Endothelial cell of umbilical vein (primary cell): ENCODE measurements around the gene ELMO1.

Experiments used
- EZH2 ChIP-seq: IDR thresholded peaks from 2 replicates; pipeline ENCODE4 v1.6.1; 2012; ENCODE audit warnings: borderline replicate concordance, low read depth, mild to moderate bottlenecking, moderate library complexity, low read length, inconsistent platforms; ENCODE audit not compliant: severe bottlenecking
- FOS ChIP-seq: IDR thresholded peaks from 2 replicates; pipeline ENCODE4 v1.6.1; 2011; ENCODE audit warnings: mild to moderate bottlenecking, low read length, moderate library complexity, borderline replicate concordance; ENCODE audit not compliant: insufficient read depth
- GATA2 ChIP-seq: IDR thresholded peaks from 2 replicates; pipeline ENCODE4 v1.7.0; 2011; ENCODE audit warnings: low read depth, mild to moderate bottlenecking, moderate library complexity, mixed read lengths, low read length; ENCODE audit not compliant: insufficient read length, insufficient read depth
- JUN ChIP-seq: IDR thresholded peaks from 2 replicates; pipeline ENCODE4 v1.6.1; 2011; ENCODE audit warnings: borderline replicate concordance, low read depth; ENCODE audit not compliant: insufficient read length, insufficient read depth
- MAX ChIP-seq: IDR thresholded peaks from 2 replicates; pipeline ENCODE4 v1.6.1; 2011; ENCODE audit not compliant: insufficient read depth, insufficient read length
- MYC ChIP-seq: IDR thresholded peaks from one replicate; pipeline ENCODE4 v1.6.1; 2011; ENCODE audit warnings: mild to moderate bottlenecking, low read depth, low read length
- POLR2A ChIP-seq: IDR thresholded peaks from 2 replicates; pipeline ENCODE4 v1.6.1; 2012; ENCODE audit warnings: low read depth, mild to moderate bottlenecking, control low read depth, low read length
- POLR2AphosphoS5 ChIP-seq: IDR thresholded peaks from 2 replicates; pipeline ENCODE4 v1.6.1; 2012; ENCODE audit warnings: low read depth, mild to moderate bottlenecking, control low read depth, low read length, moderate library complexity; ENCODE audit not compliant: insufficient read depth
- TF ChIP-seq, protein P1 (sequence below), 2 donors: IDR thresholded peaks; 1 replicate in 1 of 2; 2 replicates in 1 of 2; pipeline ENCODE4 v1.5.1; 2011; ENCODE audit warnings: low read length in 2 of 2, mild to moderate bottlenecking in 2 of 2, moderate library complexity in 2 of 2, control low read depth in 1 of 2, inconsistent platforms in 1 of 2, low read depth in 1 of 2; ENCODE audit not compliant: insufficient read depth in 1 of 2; ENCODE audit errors: extremely low read depth in 1 of 2

DNA sequence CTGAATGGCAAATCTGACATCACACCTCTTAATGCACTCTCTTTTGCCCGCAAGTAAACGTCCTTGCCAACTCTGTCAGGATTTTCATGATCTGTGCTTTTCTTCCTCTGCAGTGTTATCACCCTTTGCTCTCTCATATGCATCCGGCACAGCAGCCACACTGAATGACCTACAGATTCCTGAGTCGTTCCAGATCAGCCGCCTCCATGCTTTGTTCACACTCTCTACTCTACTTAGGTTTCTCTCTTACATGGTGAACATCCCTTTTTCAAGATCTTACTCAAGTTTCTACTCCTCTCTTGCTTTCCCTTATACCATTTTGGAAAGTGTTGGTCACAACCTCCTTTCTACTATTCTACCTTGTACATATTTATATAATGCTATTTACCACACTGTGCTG is 596.6 kb downstream of the ELMO1 start:
- no peak for TF ChIP-seq MAX
- TF ChIP-seq, protein P1, sequence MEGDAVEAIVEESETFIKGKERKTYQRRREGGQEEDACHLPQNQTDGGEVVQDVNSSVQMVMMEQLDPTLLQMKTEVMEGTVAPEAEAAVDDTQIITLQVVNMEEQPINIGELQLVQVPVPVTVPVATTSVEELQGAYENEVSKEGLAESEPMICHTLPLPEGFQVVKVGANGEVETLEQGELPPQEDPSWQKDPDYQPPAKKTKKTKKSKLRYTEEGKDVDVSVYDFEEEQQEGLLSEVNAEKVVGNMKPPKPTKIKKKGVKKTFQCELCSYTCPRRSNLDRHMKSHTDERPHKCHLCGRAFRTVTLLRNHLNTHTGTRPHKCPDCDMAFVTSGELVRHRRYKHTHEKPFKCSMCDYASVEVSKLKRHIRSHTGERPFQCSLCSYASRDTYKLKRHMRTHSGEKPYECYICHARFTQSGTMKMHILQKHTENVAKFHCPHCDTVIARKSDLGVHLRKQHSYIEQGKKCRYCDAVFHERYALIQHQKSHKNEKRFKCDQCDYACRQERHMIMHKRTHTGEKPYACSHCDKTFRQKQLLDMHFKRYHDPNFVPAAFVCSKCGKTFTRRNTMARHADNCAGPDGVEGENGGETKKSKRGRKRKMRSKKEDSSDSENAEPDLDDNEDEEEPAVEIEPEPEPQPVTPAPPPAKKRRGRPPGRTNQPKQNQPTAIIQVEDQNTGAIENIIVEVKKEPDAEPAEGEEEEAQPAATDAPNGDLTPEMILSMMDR (IDR thresholded peaks at IDR 0.05; ENCODE audit: extremely low read depth in 1 of 2, insufficient read depth in 1 of 2, low read depth in 1 of 2, low read length in 2 of 2): no peak
- no peak for TF ChIP-seq POLR2A
- no peak for TF ChIP-seq EZH2
- no peak for TF ChIP-seq POLR2AphosphoS5
- TF ChIP-seq JUN: no peak
- no peak for TF ChIP-seq GATA2
- TF ChIP-seq MYC: no peak
- TF ChIP-seq FOS: no peak
